CD4-positive, alpha-beta T cell treated with Interleukin-17A for 1 hour (primary cell): ENCODE results near the gene EMC6.

Source experiments
- DNase-seq: peaks from one replicate; pipeline ENCODE4 v3.0.0-alpha.2; 2020

EMC6 gene

GRCh38 chr17:3715296-3715695, 46.7 kb downstream of the EMC6 start:
- no peak for DNase-seq

- DNase-seq = no peak
These were observed 49.6 kb downstream of the EMC6 start for GRCh38 chr17:3718201-3718600.

GRCh38 chr17:3719265-3719664, 50.7 kb downstream of the EMC6 start:
- no peak for DNase-seq
